Calu3 (cell line): ENCODE measurements around the gene AFAP1. TPM values are rescaled to one million over a fixed set of nuclear protein-coding genes. Genes with fewer than 3 reads are reported as not detected.

Experiments used
- BruUV-seq: library from RNA; stranded (reverse); fragments of 400-500 nt; replicated peaks from 2 replicates; lab custom pipeline; 2021; lab: Mats Ljungman, UMichigan
- CTCF ChIA-PET: fragments of 300-600 bp; sonication (Branson Sonifier 250); formaldehyde crosslinking; loops from one replicate; lab custom pipeline; 2022; ENCODE audit warnings: antibody characterized with exemption; lab: Charles Lee
- DNase-seq: peaks from one replicate; pipeline ENCODE4 v3.0.0; 2022
- H3K27ac Mint-ChIP-seq: one replicate; pipeline ENCODE4 v1.8.0; 2022; ENCODE audit warnings: mixed read lengths; ENCODE audit not compliant: unreplicated experiment
- H3K27me3 Mint-ChIP-seq: one replicate; pipeline ENCODE4 v1.8.0; 2022; ENCODE audit warnings: mixed read lengths; ENCODE audit not compliant: unreplicated experiment
- H3K36me3 Mint-ChIP-seq: one replicate; pipeline ENCODE4 v1.8.0; 2022; ENCODE audit warnings: mild to moderate bottlenecking, moderate library complexity, mixed read lengths; ENCODE audit not compliant: insufficient read depth, unreplicated experiment
- H3K4me1 Mint-ChIP-seq: one replicate; pipeline ENCODE4 v1.8.0; 2022; ENCODE audit warnings: mild to moderate bottlenecking, low read depth, mixed read lengths; ENCODE audit not compliant: unreplicated experiment
- H3K4me3 Mint-ChIP-seq: one replicate; pipeline ENCODE4 v1.8.0; 2022; ENCODE audit warnings: mild to moderate bottlenecking, low read depth, moderate library complexity, mixed read lengths; ENCODE audit not compliant: unreplicated experiment
- H3K9me3 Mint-ChIP-seq: one replicate; pipeline ENCODE4 v1.8.0; 2022; ENCODE audit warnings: low read depth, mixed read lengths; ENCODE audit not compliant: unreplicated experiment
- CTCF ChIP-seq: fragments of 200-600 bp; IDR thresholded peaks from one replicate; pipeline ENCODE4 v1.8.0; 2022; ENCODE audit warnings: antibody characterized with exemption; ENCODE audit not compliant: unreplicated experiment
- intact Hi-C: fragments of 100-400 bp; cut with micrococcal nuclease; formaldehyde crosslinking; loops from one replicate; pipeline ENCODE4 v1.10.0; 2022; ENCODE audit not compliant: unreplicated experiment
- total RNA-seq: library from RNA; stranded (reverse); gene quantifications from 2 replicates; pipeline ENCODE4 v1.2.3, GENCODE V29; 2022

AFAP1 gene
- total RNA-seq, 1 experiment from 2014 or later, result 40.1 TPM

GRCh38 chr4:7968262-7968896, 28.7 kb upstream of the AFAP1 start:
- no peak for DNase-seq
- CTCF ChIA-PET, result no interaction called here
- peak overlapping the region; percentile 55 for H3K27ac Mint-ChIP-seq
- H3K4me1 Mint-ChIP-seq, result peaks cover 72% of the 10 kb centered on the region
- intact Hi-C loops, result no loop called here
- no peak overlapping the region for H3K4me3 Mint-ChIP-seq
- peaks cover 51% of the 10 kb centered on the region for H3K36me3 Mint-ChIP-seq
- BruUV-seq, result no TSS peak
- no peaks in the 10 kb centered on the region for H3K27me3 Mint-ChIP-seq
- no peak for TF ChIP-seq CTCF
- no peaks in the 10 kb centered on the region for H3K9me3 Mint-ChIP-seq

- intact Hi-C loops, result no loop called here
- TF ChIP-seq CTCF, result no peak
- CTCF ChIA-PET, result interaction anchor here (0.5 kb wide), 1 partner anchor 216 kb away, joined by 3 read pairs; no protein-coding TSS in a partner anchor
- no peak overlapping the region for H3K4me3 Mint-ChIP-seq
- H3K4me1 Mint-ChIP-seq, result peaks cover 65% of the 10 kb centered on the region
- no peaks in the 10 kb centered on the region for H3K9me3 Mint-ChIP-seq
- H3K27me3 Mint-ChIP-seq, result no peaks in the 10 kb centered on the region
- peak overlapping the region; percentile 55 for H3K27ac Mint-ChIP-seq
- DNase-seq, result peak; percentile 39
- no TSS peak for BruUV-seq
- peaks cover 44% of the 10 kb centered on the region for H3K36me3 Mint-ChIP-seq
These were observed 28.0 kb upstream of the AFAP1 start for GRCh38 chr4:7967501-7968261.

- Mint-ChIP-seq H3K27me3 (no peaks in the 10 kb centered on the region), H3K36me3 (peaks cover 38% of the 10 kb centered on the region), H3K9me3 (no peaks in the 10 kb centered on the region), H3K27ac (peak overlapping the region; percentile 50), H3K4me1 (peaks cover 58% of the 10 kb centered on the region), H3K4me3 (no peak overlapping the region)
- CTCF ChIA-PET, result interaction anchor here (0.5 kb wide), 1 partner anchor 216 kb away, joined by 3 read pairs; no protein-coding TSS in a partner anchor
- no peak for TF ChIP-seq CTCF
- no peak for DNase-seq
- intact Hi-C loops, result no loop called here
- no TSS peak for BruUV-seq
These were observed 27.4 kb upstream of the AFAP1 start for GRCh38 chr4:7967063-7967440.

GRCh38 chr4:7966281-7967062, 26.8 kb upstream of the AFAP1 start:
- peaks cover 33% of the 10 kb centered on the region for H3K36me3 Mint-ChIP-seq
- no peak for TF ChIP-seq CTCF
- BruUV-seq, result no TSS peak
- no peaks in the 10 kb centered on the region for H3K9me3 Mint-ChIP-seq
- peaks cover 55% of the 10 kb centered on the region for H3K4me1 Mint-ChIP-seq
- no peaks in the 10 kb centered on the region for H3K27me3 Mint-ChIP-seq
- H3K4me3 Mint-ChIP-seq, result no peak overlapping the region
- peak overlapping the region; percentile 85 for H3K27ac Mint-ChIP-seq
- no peak for DNase-seq
- CTCF ChIA-PET, result no interaction called here
- intact Hi-C loops, result no loop called here
